Measurements from ENCODE around the gene EPC1.
A peak's percentile ranks its signal among the peaks of the same experiment; 100 is the strongest.
"Not testable (repeated sequence)": the region's sequence is repeated elsewhere in the genome, so short reads cannot be mapped to it uniquely, and the experiment has no call there.

The EPC1 gene

DNA sequence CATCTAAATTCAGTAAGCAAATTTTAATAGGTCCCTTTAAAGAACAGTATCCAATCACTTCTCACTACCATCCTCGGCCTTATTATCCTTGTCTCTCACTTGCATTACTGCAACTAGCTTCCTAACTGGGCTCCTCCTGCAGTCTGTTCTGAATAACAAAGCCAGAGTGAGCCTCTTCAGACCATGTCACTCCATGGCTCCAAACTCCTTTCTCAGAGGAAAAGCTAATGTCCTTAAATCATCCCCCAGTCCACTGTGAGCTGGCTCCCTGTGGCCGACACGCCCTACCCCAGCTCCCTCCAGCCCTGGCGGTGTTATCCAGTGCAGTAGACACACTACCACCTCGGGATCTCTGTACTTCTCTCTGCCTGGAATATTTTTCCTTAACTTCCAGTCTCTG, 80.0 kb downstream of the EPC1 start:
- DNase-seq: no peak

DNA sequence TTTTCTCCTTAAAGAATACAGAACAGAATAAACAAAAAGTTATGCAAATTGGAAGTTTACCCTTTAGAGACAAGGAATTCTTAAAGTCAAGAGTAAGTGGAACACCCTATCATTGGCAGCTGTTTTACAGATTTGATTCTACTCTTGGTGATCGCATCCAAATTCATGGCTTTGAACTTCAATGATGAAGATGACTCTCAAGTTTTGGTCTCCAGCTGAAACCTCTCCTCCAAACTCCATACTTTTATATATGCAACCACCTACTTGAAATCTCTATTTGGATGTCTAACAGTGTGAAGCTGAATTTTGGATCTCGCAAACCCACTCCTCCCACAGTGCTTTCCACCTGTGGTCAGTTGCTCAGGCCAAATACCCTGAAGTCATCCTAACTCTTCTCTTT, 80.4 kb downstream of the EPC1 start:
- no peak for DNase-seq

DNA sequence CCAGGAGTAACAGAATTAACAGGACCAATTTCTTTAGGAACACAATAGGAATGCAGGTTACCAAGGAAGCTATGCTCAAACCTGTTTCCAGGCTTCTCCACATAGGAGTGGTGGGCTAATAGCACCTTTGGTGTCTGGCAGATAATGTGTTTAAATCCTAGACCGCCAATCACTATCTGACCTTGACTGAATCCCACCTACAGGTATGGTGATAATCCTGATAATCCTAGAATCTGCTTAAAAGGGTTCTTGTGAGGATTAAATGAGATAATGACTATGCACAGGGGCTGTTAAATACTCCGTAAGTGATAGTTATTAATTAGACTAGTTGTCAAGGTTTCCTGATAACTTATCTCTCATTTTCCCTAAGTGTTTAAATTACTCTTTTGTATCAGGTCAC, 81.2 kb downstream of the EPC1 start:
- no peak for DNase-seq

DNA sequence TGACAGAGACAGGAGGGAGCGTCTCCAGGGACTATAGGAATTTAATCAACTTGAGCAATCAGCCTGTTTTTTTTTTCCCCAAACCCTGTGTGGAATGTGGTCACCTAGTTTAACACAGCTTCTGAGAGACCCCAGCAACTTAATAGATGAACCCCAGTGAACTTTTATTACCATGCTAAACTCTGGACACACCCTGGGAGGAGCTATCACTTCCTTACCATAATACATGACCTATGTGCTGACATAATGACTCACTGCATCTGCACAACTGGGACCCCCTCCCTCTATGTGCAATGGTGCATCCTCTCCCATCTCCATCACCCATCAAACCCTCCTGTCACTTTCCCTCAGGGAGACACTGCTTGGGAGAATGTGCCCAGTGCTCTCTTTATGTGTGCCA, 83.7 kb downstream of the EPC1 start:
- DNase-seq: no peak

DNA sequence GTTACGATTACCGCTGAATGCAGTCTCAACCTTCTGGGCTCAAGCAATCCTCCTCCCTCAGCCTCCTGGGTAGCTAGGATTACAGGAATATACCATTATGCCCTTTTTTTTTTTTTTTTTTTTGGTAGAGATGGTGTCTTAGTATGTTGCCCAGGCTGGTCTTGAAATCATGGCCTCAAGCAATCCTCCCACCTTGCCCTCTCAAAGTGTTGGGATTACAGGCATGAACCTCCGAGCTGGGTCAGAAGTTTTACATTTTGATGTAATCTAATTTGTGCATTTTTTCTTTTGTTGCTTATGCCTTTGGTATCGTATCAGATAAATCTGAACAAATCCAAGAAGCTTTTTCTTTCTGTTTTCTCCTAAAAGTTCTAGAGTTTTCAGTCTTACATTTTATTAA, 87.4 kb downstream of the EPC1 start:
- DNase-seq: no peak

DNA sequence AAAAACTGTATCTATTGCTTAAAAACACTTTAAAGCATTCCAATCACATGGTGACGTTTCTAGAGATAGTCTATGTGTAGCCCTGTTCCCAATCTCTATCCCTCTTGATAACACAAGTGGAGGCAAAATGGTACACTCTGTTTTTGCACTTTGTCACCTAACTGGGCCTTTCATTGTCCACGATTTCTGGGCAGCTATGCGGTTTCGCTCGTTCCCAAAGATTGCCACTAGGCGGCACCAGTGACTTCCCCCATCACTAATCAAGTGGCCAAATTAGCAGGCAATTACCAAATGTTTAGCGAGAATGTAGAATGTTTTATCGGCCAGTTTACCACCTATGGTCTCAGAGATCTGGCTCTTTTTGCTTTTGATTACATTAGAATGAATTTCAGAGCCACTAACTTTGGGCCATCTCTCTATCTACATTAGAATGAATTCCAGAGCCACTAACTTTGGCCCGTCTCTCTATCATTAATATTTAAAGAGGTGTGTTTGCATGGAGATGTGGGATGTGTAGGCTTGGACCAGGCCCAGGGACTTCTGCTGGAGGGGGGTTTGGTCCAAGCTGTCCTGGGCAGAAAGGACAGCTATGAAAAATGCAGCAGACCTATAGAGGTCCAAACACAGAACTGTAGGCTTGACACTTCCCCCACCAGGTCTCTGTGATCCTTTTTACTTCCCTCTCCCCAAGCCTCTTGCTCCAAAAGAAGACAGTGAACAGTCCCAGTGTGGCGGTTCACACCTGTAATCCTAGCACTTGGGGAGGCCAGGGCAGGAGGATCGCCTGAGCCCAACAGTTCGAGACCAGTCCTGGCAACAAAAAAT, 90.1 kb downstream of the EPC1 start:
- DNase-seq: peak; percentile 85

DNA sequence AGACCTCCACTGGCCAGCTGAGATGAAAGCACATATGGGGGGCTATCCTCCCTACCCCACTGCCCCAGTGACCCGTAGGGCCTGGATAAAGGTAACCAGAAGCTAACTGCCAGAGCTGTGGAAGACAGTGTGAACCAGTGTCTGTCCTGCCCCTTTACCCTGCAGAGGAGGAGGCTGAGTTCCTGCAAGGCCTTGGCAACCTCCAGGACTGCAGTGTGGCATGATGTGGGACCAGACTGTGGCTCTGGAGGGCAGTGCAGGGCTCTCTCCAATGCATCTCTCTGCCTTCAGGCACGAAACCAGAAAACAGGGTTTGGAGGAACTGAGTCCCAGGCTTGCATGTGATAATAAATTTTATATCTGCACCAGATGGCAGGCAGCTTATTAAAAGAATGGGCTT, 93.1 kb downstream of the EPC1 start:
- DNase-seq: no peak

DNA sequence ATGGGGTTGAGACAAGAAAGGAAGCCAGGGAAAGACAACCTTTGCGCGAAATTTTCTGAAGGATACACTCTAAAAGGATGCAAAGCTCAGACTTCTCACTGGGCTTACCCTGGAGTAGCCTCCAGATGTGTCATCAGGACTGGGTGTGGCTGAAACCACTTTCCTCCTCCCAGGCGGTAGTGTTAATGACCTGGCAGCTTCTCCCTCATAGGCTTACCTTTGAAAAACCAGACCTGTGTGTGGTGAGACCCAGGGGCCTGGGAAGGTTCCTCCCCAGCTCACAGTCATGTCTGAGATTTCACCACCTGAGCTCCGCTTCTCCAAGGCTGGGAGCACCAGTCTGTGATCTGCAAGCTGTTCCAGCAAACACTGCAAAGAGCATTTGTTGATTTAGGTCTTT, 93.7 kb downstream of the EPC1 start:
- peak; percentile 10 for DNase-seq

DNA sequence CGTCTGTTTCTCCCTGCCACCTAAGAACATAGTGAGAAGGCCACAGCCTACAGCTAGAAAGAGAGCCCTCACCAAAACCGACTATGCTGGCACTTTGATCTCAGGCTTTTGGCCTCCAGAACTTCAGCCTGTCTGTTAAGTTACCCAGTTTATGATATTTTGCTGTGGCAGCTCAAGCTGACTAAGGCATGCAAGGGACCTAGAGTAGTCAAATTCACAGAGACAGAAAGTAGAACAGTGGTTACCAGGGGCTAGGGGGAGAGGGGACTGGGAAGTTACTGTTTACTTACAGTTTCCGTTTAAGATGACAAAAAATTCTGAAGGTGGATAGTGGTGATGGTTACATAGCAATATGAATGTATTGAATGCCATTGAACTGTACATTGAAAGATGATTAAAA, 96.5 kb downstream of the EPC1 start:
- DNase-seq: not testable (repeated sequence)

DNA sequence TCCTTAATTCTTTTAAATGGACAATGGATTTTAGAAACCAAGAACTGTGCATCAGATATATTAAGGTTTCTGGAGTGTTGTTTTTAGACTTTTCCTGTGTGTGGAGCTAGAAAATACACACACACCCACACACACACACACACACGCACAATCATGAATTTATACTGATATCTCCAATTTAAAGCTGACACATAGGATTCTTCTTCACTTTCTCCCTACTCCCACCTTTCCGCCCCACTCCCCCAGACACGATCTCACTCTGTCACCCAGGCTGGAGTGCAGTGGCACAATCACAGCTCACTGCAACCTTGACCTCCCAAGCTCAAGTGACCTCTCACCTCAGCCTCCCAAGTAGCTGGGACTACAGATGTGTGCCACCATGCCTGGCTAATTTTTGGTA, 100.3 kb downstream of the EPC1 start:
- no peak for DNase-seq

DNA sequence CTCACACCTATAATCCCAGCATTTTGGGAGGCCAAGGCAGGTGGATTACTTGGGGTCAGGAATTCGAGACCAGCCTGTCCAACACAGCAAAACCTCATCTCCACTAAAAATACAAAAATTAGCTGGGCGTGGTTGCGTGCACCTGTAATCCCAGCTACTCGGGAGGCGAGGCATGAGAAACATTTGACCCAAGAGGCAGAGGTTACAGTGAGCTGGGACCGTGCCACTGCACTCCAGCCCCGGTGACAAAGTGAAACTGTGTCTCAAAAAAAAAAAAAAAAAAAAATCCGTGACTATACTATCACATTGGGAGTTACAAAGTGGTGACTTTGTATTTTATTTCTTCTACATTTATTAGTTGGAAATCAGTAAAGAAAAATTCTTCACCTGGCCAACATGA, 101.2 kb downstream of the EPC1 start:
- no peak for DNase-seq

DNA sequence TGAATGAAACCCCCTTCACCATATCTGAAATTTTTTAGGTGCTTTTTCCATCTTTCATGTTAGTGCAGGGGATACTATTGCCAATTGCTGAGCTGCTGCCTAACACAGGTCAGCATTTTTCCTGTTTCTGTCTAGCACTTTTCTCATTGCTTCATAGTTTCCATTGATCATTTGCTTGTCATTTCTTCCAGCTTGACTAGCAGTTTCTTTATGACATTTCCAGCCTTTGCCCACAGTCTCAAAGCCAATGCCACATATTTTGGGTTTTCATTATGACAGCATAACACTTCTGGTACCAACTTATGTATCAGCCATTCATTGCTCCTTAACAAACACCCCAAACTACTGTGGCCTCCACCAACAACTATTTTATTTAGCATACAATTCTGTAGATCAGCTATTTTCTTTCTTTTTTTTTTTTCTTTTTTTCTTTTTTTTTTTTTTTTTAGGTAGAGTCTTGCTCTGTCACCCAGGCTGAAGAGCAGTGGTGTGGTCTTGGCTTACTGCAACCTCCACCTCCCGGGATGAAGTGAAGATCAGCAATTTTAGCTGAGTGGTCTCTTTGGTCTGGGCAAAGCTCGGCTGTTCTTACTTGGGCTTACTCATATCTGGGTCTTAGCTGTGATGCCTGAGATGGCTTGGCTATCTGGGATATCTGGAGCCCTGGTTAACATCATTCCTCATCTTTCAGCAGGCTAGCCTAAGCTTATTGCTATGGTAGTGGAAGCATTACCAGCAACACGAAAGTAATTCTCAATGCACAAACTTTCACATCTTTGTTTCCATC, 102.3 kb downstream of the EPC1 start:
- no peak for DNase-seq

DNA sequence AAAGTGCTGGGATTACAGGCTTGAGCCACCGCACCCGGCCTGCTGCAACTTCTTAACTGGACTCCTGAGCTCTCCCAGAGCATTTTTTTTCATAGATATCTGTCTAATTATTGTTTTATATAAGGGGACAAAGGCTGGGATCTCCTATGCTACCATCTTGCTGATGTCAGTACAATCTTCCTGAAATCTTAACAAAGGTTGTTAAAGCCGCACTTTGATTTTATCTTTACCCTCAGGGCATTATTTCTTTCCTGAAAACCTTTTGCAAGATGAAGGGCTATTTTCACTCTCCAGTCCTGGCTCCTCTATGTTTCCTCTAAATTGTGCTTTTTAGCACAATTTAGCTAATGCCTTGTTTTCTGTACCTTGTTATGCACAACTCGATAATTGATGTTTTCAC, 102.9 kb downstream of the EPC1 start:
- DNase-seq: no peak

DNA sequence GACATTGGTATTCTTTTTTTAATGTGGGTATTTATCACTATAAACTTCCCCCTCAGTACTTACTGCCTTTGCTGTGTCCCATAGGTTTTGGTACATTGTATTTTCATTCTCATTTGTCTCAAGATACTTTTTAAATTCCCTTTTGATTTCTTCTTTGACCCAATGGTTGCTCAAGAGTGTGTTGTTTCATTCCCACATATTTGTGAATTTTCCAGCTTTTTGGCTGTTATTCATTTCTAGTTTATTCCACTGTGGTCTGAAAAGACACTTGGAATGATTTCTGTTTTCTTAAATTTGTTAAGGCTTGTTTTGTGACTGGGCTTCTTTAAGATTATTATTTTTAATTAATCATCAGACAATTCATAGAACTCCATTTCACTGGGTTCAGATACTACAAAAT, 105.0 kb downstream of the EPC1 start:
- DNase-seq: no peak

DNA sequence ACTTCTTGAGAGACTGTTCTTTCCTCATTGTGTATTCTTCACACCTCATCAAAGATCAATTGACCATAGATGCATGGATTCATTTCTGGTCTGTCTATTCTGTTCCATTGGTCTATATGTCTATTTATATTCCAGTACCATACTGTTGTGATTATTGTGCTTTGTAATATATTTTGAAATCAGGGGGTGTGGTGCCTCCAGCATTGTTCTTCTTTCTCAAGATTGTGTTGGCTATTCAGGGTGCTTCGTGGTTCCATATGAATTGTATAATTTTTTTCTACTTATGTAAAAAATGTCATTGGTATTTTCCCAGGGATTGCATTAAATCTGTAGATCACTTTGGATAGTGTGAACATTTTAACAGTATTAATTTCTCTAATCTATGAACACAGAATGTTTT, 106.5 kb downstream of the EPC1 start:
- DNase-seq: no peak

DNA sequence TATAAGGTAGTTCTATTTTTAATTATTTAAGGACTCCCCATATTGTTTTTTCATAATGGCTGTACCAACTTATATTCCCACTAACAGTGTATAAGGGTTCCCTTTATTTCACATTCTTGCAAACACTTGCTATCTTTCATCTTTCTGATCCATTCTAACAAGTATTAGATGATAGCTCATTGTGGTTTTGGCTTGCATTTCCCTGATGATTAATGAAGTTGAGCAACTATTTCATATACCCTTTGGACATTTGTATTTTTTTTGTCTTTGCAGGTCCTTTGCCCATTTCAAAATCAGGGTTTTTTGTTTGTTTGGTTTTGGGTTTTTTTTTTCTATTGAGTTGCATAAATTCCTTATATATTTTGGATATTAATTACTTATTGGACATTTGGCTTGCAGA, 107.2 kb downstream of the EPC1 start:
- no peak for DNase-seq

DNA sequence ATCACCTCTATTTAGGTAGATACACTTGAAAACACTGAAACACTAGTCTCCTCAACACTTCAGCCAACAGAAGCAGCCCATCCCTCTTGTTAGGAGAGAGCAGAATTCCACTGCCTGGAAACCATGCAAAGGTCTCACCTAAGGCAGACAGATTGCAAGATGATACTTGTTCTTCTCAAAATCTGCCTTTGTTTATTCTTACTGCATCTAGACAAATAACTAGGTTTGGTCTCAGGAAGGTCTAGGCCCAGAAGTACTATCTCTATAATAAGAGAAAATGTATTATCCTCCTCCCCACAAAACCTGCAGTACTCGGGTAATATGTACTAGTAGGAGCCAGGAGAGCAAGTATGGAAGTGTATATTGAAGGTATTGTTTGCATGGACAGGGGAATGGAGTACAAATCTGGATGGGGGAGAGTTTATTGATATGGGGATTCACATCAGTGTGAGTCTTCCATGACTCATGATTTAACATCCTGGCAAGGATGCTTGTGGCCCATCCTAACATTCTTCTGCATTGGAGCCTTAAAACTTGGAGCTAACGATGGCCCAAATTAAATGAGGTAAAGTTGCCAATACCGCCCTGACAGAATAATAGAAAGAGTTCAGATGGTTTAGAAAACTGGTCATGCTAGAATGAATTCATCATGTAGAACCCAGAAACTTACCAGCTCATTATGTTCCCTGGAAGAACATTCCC, 109.2 kb downstream of the EPC1 start:
- no peak for DNase-seq

DNA sequence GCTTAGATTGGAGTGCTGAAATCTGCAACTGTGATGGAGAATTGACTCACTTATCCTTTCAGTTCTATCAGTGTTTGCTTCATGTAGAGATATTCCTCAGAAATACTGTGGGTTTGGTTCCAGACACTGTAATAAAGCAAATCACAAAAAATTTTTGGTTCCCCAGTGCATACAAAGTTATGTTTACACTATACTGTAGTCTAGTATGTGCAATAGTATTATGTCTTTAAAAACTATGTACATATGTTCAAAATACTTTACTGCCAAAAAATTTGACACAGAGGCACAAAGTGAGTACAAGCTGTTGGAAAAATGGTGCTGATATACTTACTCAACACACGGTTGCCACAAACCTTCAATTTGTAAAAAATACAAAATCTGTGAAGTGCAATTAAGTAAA, 112.5 kb downstream of the EPC1 start:
- no peak for DNase-seq

DNA sequence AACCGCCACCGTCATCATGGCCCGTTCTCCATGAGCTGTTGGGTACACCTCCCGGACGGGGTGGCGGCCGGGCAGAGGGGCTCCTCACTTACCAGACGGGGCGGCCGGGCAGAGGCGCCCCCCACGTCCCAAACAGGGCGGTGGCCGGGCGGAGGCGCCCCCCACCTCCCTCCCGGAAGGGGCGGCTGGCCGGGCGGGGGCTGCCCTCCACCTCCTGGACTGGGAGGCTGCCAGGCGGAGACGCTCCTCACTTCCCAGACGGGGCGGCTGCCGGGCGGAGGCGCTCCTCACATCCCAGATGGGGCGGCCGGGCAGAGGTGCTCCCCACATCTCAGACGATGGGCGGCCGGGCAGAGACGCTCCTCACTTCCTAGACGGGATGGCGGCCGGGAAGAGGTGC, 113.6 kb downstream of the EPC1 start:
- not testable (repeated sequence) for DNase-seq

DNA sequence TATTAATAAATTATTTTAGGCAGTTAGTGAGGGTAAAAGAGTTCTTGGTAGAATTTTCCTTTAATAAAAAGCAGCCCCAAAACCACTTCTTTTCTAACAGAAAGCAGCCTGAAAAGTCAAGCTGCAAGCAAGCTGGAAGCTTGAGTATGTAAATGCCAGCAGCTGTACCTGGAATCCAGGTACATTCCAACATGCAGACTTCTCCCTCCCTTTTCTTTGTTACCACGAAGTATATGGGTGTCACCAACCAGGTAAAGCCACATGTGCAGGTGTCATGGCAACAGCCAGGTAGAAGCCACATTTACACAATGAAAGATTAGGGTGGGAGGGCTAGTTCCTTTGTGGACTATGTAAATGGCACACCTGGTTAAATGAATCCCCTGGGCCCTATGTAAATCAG, 114.6 kb downstream of the EPC1 start:
- DNase-seq: no peak

DNA sequence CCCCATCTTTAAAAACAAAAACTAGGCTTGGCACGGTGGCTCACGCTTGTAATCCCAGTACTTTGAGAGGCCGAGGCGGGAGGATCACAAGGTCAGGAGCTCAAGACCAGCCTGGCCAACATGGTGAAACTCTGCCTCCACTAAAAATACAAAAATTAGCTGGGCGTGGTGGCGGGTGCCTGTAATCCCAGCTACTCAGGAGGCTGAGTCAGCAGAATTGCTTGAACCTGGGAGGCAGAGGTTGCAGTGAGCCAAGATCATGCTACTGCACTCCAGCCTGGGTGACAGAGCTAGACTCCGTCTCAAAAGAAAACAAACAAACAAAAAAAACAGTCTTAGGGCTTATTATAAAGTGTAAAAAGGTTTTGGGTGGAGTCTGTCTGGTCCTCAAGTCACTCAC, 117.2 kb downstream of the EPC1 start:
- not testable (repeated sequence) for DNase-seq

DNA sequence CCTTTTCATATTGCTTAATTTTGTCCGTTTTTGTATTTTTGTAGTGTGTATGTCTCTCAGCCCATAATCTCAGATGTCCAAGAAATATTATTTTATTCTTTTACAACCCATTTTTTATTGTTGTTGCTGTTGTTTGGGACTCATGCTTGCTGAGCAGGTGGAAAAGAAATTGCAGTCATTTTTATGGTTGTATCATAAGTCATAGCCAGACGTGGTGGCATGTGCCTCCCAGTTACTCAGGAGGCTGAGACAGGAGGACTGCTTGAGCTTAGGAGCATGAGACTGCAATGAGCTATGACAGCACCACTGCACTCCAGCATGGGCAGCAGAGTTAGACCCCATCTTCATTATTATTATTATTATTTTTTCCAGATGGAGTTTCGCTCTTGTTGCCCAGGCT, 117.8 kb downstream of the EPC1 start:
- no peak for DNase-seq

DNA sequence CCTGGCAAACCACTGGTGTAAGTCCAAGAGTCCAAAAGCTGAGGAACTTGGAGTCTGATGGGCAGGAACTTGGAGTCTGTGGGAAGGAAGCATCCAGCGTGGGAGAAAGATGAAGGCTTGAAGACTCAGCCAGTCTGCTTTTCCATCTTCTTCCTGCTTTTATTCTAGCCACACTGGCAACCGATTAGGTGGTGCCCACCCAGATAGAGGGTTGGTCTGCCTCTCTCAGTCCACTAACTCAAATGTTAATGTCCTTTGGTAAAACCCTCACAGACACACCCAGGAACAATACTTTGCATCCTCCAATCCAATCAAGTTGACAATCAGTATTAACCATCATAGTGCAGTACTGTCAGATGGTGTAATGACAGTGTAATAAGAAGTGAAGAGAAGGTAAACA, 119.2 kb downstream of the EPC1 start:
- DNase-seq: no peak

DNA sequence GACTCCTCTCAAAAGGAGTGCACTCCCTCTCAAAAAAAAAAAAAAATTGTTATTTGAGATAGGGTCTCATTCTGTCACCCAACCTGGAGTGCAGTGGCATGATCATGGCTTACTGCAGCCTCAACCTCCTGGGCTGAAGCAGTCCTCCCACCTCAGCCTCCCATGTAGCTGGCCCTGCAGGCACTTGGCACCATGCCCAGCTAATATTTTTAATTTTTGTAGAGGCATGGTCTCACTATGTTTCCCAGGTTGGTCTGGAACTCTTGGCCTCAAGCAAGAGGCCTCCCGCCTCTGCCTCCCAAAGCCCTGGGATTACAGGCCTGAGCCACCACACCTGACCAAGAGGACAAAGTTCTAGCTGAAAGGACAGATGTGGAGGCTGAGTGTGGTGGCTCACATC, 120.3 kb downstream of the EPC1 start:
- no peak for DNase-seq

Measured in hematopoietic multipotent progenitor cell treated with erythropoietin and hydrocortisone succinate and interleukin-3 and kit ligand, for 8 days (in vitro differentiated cells).